DND-41 (cell line): ENCODE data around the gene MAP7.

Experiments used
- EZH2 ChIP-seq: IDR thresholded peaks from 3 replicates; pipeline ENCODE4 v1.6.1; 2012; ENCODE audit warnings: borderline replicate concordance, low read depth, mild to moderate bottlenecking, moderate library complexity, low read length, inconsistent platforms; ENCODE audit not compliant: severe bottlenecking
- TF ChIP-seq, protein P1 (sequence below): IDR thresholded peaks from 2 replicates; pipeline ENCODE4 v1.5.1; 2012; ENCODE audit warnings: borderline replicate concordance, low read length, moderate library complexity, mild to moderate bottlenecking; ENCODE audit not compliant: poor library complexity, severe bottlenecking; ENCODE audit errors: extremely low read depth

DNA sequence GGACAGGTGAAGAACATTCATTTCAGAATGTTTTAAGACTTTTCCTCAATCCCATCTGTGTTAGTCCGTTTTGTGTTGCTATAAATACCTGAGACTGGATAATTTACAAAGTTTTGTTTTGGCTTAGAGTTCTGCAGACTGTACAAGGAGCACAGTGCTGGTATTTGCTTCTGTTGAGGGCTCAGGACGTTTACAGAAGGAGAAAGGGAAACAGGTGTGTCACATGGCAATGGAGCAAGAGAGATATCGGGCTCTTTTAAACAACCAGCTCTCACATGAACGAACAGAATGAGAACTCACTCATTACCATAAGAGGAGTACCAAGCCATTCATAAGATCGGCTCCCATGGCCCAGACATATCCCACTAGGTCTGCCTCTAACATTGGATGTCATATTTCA is 16.7 kb downstream of the MAP7 start:
- TF ChIP-seq, protein P1, sequence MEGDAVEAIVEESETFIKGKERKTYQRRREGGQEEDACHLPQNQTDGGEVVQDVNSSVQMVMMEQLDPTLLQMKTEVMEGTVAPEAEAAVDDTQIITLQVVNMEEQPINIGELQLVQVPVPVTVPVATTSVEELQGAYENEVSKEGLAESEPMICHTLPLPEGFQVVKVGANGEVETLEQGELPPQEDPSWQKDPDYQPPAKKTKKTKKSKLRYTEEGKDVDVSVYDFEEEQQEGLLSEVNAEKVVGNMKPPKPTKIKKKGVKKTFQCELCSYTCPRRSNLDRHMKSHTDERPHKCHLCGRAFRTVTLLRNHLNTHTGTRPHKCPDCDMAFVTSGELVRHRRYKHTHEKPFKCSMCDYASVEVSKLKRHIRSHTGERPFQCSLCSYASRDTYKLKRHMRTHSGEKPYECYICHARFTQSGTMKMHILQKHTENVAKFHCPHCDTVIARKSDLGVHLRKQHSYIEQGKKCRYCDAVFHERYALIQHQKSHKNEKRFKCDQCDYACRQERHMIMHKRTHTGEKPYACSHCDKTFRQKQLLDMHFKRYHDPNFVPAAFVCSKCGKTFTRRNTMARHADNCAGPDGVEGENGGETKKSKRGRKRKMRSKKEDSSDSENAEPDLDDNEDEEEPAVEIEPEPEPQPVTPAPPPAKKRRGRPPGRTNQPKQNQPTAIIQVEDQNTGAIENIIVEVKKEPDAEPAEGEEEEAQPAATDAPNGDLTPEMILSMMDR = no peak
- TF ChIP-seq EZH2 = no peak
